GM12878 (cell line): ENCODE measurements around the gene EHHADH. TPM values are rescaled to one million over a fixed set of nuclear protein-coding genes. Genes with fewer than 3 reads are reported as not detected.

Experiments used
- ATAC-seq: fragments of 200-7000 bp; cut with Tn5 transposase; 3 replicates; pipeline ENCODE4 v1.9.1; 2020; ENCODE audit warnings: mild to moderate bottlenecking, moderate library complexity
- BruUV-seq: library from RNA; stranded (reverse); fragments of 400-500 nt; replicated peaks from 2 replicates; lab custom pipeline; 2021; lab: Mats Ljungman, UMichigan
- CTCF ChIA-PET: fragments of 300-600 bp; sonication (Branson Sonifier 250); formaldehyde crosslinking; extraction: SDS; loops from one replicate; lab custom pipeline; 2021; ENCODE audit warnings: inconsistent platforms; lab: Yijun Ruan, JAX
- POLR2A ChIA-PET: fragments of 350-600 bp; formaldehyde crosslinking; extraction: SDS; loops from one replicate; lab custom pipeline; 2021; ENCODE audit warnings: inconsistent platforms; lab: Charles Lee
- RAD21 ChIA-PET: fragments of 300-600 bp; sonication (Branson Sonifier 250); formaldehyde crosslinking; loops from one replicate; lab custom pipeline; 2023; ENCODE audit warnings: antibody characterized with exemption; ENCODE audit not compliant: unreplicated experiment; lab: Charles Lee
- SMC1A ChIA-PET: fragments of 300-600 bp; sonication (Branson Sonifier 250); formaldehyde crosslinking; loops from one replicate; lab custom pipeline; 2023; ENCODE audit not compliant: unreplicated experiment, uncharacterized antibody; lab: Charles Lee
- DNase-seq: peaks from one replicate; pipeline ENCODE4 v3.0.0-alpha.2; 2011; ENCODE audit warnings: low read depth, low spot score
- FAIRE-seq: peaks from 3 replicates; lab custom pipeline; 2011; peaks lifted over from hg19 to GRCh38; lab: Jason Lieb, UNC
- H2AFZ ChIP-seq: 2 replicates; pipeline ENCODE4 v1.6.0; 2011; ENCODE audit warnings: low read depth, low read length, control low read depth; ENCODE audit not compliant: control insufficient read depth
- H3K27ac ChIP-seq: 2 replicates; pipeline ENCODE4 v1.5.1; 2011; ENCODE audit warnings: control low read depth; ENCODE audit not compliant: control insufficient read depth, insufficient read depth
- H3K27me3 ChIP-seq, 2 experiments: replicated peaks in 1 of 2; 2 replicates each; pipeline versions ENCODE4 v1.6.0 to v1.6.1; 2011; ENCODE audit warnings: low read length in 1 of 2; ENCODE audit not compliant: control insufficient read depth in 2 of 2, insufficient read depth in 2 of 2
- H3K36me3 ChIP-seq, 2 experiments: 2 replicates each; pipeline ENCODE4 v1.5.1; 2011; ENCODE audit warnings: low read length in 1 of 2; ENCODE audit not compliant: control insufficient read depth in 2 of 2, insufficient read depth in 2 of 2
- H3K4me1 ChIP-seq: 2 replicates; pipeline ENCODE4 v1.6.1; 2011; ENCODE audit warnings: mild to moderate bottlenecking, low read length, moderate library complexity, mixed read lengths; ENCODE audit not compliant: control insufficient read depth, insufficient read depth
- H3K4me2 ChIP-seq: 2 replicates; pipeline ENCODE4 v1.6.0; 2011; ENCODE audit warnings: control low read depth; ENCODE audit not compliant: control insufficient read depth, insufficient read depth
- H3K4me3 ChIP-seq: fragments of 200-600 bp; sonication (generic); 2 replicates; pipeline ENCODE4 v1.5.1; 2016
- H3K79me2 ChIP-seq: 2 replicates; pipeline ENCODE4 v1.6.0; 2011; ENCODE audit warnings: low read length; ENCODE audit not compliant: control insufficient read depth, insufficient read depth
- H3K9ac ChIP-seq: 2 replicates; pipeline ENCODE4 v1.8.0; 2011; ENCODE audit warnings: low read length, control low read depth, mixed read lengths; ENCODE audit not compliant: control insufficient read depth, insufficient read depth
- H3K9me3 ChIP-seq: replicated peaks from 3 replicates; pipeline ENCODE4 v1.5.1; 2011; ENCODE audit warnings: mild to moderate bottlenecking, low read length; ENCODE audit not compliant: control insufficient read depth, insufficient read depth
- H4K20me1 ChIP-seq: 2 replicates; pipeline ENCODE4 v1.6.0; 2011; ENCODE audit not compliant: control insufficient read depth, insufficient read depth
- CBX5 ChIP-seq: sonication (generic); IDR thresholded peaks from 2 replicates; pipeline ENCODE4 v1.6.1; 2016; ENCODE audit warnings: low read depth, moderate library complexity, mild to moderate bottlenecking, inconsistent platforms
- CHD2 ChIP-seq: IDR thresholded peaks from 2 replicates; pipeline ENCODE4 v1.6.1; 2011; ENCODE audit warnings: low read depth, low read length, improper control_type of control experiment, borderline replicate concordance
- CREB1 ChIP-seq: IDR thresholded peaks from 2 replicates; pipeline ENCODE4 v1.6.1; 2012; ENCODE audit warnings: low read depth, mild to moderate bottlenecking, inconsistent platforms
- ESRRA ChIP-seq: IDR thresholded peaks from 2 replicates; pipeline ENCODE4 v1.6.1; 2012; ENCODE audit warnings: mild to moderate bottlenecking, low read length, improper control_type of control experiment
- EZH2 ChIP-seq: IDR thresholded peaks from 2 replicates; pipeline ENCODE4 v1.6.1; 2012; ENCODE audit warnings: low read depth, mild to moderate bottlenecking, control low read depth, inconsistent platforms, low read length, borderline replicate concordance; ENCODE audit not compliant: control insufficient read depth
- HSF1 ChIP-seq: fragments of 150-350 bp; IDR thresholded peaks from 2 replicates; pipeline ENCODE4 v1.6.1; 2014; ENCODE audit warnings: mild to moderate bottlenecking, low read depth, low read length
- JUNB ChIP-seq: IDR thresholded peaks from 2 replicates; pipeline ENCODE4 v1.6.1; 2016; ENCODE audit warnings: antibody characterized with exemption, mild to moderate bottlenecking
- MLLT1 ChIP-seq: fragments of 450-650 bp; IDR thresholded peaks from 2 replicates; pipeline ENCODE4 v1.6.1; 2016; ENCODE audit warnings: mild to moderate bottlenecking
- PBX3 ChIP-seq: IDR thresholded peaks from 2 replicates; pipeline ENCODE4 v1.6.1; 2011; ENCODE audit warnings: mild to moderate bottlenecking, low read depth, low read length, moderate library complexity; ENCODE audit not compliant: insufficient replicate concordance
- PKNOX1 ChIP-seq: fragments of 450-650 bp; IDR thresholded peaks from 2 replicates; pipeline ENCODE4 v1.6.1; 2016; ENCODE audit warnings: mild to moderate bottlenecking
- ZBTB40 ChIP-seq: fragments of 450-650 bp; IDR thresholded peaks from 2 replicates; pipeline ENCODE4 v1.6.1; 2016; ENCODE audit warnings: mild to moderate bottlenecking, moderate library complexity, borderline replicate concordance
- ZNF24 ChIP-seq: fragments of 450-650 bp; IDR thresholded peaks from 2 replicates; pipeline ENCODE4 v1.6.1; 2017; ENCODE audit warnings: antibody characterized with exemption, mild to moderate bottlenecking
- WGBS: methylation state at CpG from one replicate; pipeline ENCODE4 v1.1.6; 2016; ENCODE audit warnings: low lambda C conversion rate; ENCODE audit not compliant: insufficient replicate concordance, insufficient coverage; ENCODE audit errors: missing lambda C conversion rate; 5-methylcytosine and 5-hydroxymethylcytosine counted together
- in situ Hi-C: fragments of 300-500 bp; cut with MboI; formaldehyde crosslinking; loops from 9 replicates; pipeline ENCODE4 v1.14.3; 2018; ENCODE audit warnings: mixed read lengths
- intact Hi-C: fragments of 100-400 bp; cut with micrococcal nuclease; formaldehyde crosslinking; loops from one replicate; pipeline ENCODE4 v1.14.2; 2022; ENCODE audit not compliant: unreplicated experiment
- polyA plus RNA-seq, 11 experiments: library from polyadenylated mRNA; depleted of rRNA in 4 of 11; unstranded in 6 of 11; stranded (reverse) in 5 of 11; fragments of >200 nt; fragmentation: Nextera tagmentation in 4 of 11; fragmentation: Illumina TruSeq in 1 of 11; extraction: Ambion mirVana in 4 of 11; extraction: Trizol in 1 of 11; gene quantifications; 1 replicate in 1 of 11; 2 replicates in 10 of 11; pipeline versions ENCODE4 v1.2.1 to v1.2.3, GENCODE V29; 2011 to 2016; ENCODE audit warnings: inconsistent platforms in 2 of 11, missing spikeins in 2 of 11, low read depth in 1 of 11
- total RNA-seq, 4 experiments: library from RNA; depleted of rRNA in 3 of 4; stranded (reverse); fragments of >200 nt in 3 of 4; fragmentation: Illumina TruSeq in 1 of 4; extraction: Trizol in 1 of 4; gene quantifications; 2 replicates each; pipeline versions ENCODE4 v1.2.1 to v1.2.3, GENCODE V29; 2013 to 2021

The EHHADH gene
- total and polyA plus RNA-seq, 10 of the 15 experiments (the other 5 are each of a cell fraction or from before 2014, with no cell fraction given) = 0.96 to 8.4 (median 5.3) TPM

GRCh38 chr3:185290266-185290665 is 36.4 kb upstream of the EHHADH start:
- no peak overlapping the region; the same call in 1 of the 2 replicates for H3K27ac ChIP-seq
- no peaks in the 10 kb centered on the region for H3K4me1 ChIP-seq
- 0% methylated on average over 3 of the region's 3 CpGs for WGBS
- no peaks in the 10 kb centered on the region for H3K9me3 ChIP-seq
- no peak for FAIRE-seq
- ChIA-PET POLR2A (interaction anchor here (1.2 kb wide), 1 partner anchor 17 kb away, joined by 3 read pairs; no protein-coding TSS in a partner anchor), RAD21 (interaction anchor here (1.0 to 2.6 kb wide), 4 partner anchors 10 to 63 kb away, joined by 3 to 19 read pairs (median 10); no protein-coding TSS in a partner anchor), SMC1A (interaction anchor here (1.2 to 4.1 kb wide), 5 partner anchors 8 to 269 kb away, joined by 3 to 35 read pairs (median 4); no protein-coding TSS in a partner anchor), CTCF (interaction anchor here (1.1 to 7.5 kb wide), 4 partner anchors 10 to 118 kb away, joined by 3 to 90 read pairs (median 20); no protein-coding TSS in a partner anchor)
- BruUV-seq = no TSS peak
- peaks cover under 1% of the 10 kb centered on the region for H3K79me2 ChIP-seq
- intact Hi-C loops = no loop called here
- ATAC-seq = peak; percentile 88
- in situ Hi-C loops = no loop called here
- H3K36me3 ChIP-seq = peaks cover 0 to 6% of the 10 kb centered on the region in 2 experiments; a peak in 1 of 4 replicates
- H3K4me3 ChIP-seq = no peak overlapping the region
- no peak for DNase-seq
- no peak overlapping the region for H3K9ac ChIP-seq
- H3K4me2 ChIP-seq = peak overlapping the region; percentile 60
- H3K27me3 ChIP-seq = no peaks in the 10 kb centered on the region
- no peak overlapping the region for H2AFZ ChIP-seq
- no peaks in the 10 kb centered on the region for H4K20me1 ChIP-seq
- TF ChIP-seq CHD2 (no peak), JUNB (peak; percentile 70), CBX5 (no peak), EZH2 (no peak), MLLT1 (no peak), ZBTB40 (no peak), CREB1 (no peak; the same call in 1 of the 2 replicates), HSF1 (no peak), ESRRA (no peak), PKNOX1 (no peak), ZNF24 (no peak), PBX3 (no peak)
